SH-SY5Y (cell line): Measurements from ENCODE around the gene BTBD9.

Experiments
- GATA2 ChIP-seq: IDR thresholded peaks from 2 replicates; pipeline ENCODE4 v1.6.1; 2011; ENCODE audit warnings: mild to moderate bottlenecking, low read depth, low read length
- GATA3 ChIP-seq: IDR thresholded peaks from 2 replicates; pipeline ENCODE4 v1.6.1; 2011; ENCODE audit warnings: low read depth, mild to moderate bottlenecking, low read length, moderate library complexity

- no peak for TF ChIP-seq GATA3
- no peak for TF ChIP-seq GATA2
Measured at GRCh38 chr6:38118791-38119365, 520.9 kb downstream of the BTBD9 start.
